ENCODE measurements around the gene RAE1. TPM values are rescaled to one million over a fixed set of nuclear protein-coding genes. Genes with fewer than 3 reads are reported as not detected.

Gene RAE1
- total and polyA plus RNA-seq, 2 of the 4 experiments (the other 2 are of a cell fraction): 32.8 to 80.5 TPM

DNA sequence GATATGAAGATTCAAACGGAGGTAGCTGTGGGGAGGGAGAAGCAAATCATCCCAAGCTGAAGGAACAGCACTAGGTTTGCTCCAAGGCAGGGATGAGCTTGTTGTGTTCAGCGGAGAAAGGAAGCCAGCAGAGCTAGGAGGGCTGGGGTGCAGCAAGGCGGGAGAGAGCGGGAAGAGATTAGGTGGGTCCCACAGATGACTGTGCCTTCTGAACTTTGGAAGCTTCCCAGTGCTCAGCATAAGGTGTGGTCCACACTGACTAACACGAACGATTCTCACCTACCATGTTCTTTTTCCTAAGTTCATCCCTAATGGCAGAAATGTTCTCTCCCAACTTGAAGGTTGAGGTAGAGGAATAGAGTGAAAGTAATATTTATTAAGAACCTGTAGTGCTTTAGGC is 1.2 kb downstream of the RAE1 start:
- dilution Hi-C loops (cut with HindIII; ENCODE audit: low sequenced_read_pairs, unreplicated experiment): no loop called here
- Histone ChIP-seq H3K14ac (replicated peaks; ENCODE audit: low read depth, low read length) (no peak overlapping the region), H2AK9ac (replicated peaks; ENCODE audit: low read depth, low read length, poor library complexity) (no peak overlapping the region), H4K91ac (ENCODE audit: insufficient read depth, low read depth, low read length) (no peak overlapping the region), H4K5ac (ENCODE audit: low read depth, low read length) (no peak overlapping the region), H3K18ac (ENCODE audit: low read depth, low read length) (no peak overlapping the region), H3K27me3 (ENCODE audit: control insufficient read depth, insufficient read depth, low read length) (no peaks in the 10 kb centered on the region), H3K9ac (ENCODE audit: low read depth, low read length) (peak overlapping the region; percentile 29; the same call in 1 of the 2 replicates), H3K27ac (ENCODE audit: insufficient read depth, low read length) (no peak overlapping the region), H3K4me1 (ENCODE audit: control insufficient read depth, insufficient read depth, low read length) (peaks cover 3% of the 10 kb centered on the region; the same call in 1 of the 2 replicates), H3K36me3 (ENCODE audit: control insufficient read depth, insufficient read depth, low read length) (peaks cover 24% of the 10 kb centered on the region), H2BK20ac (ENCODE audit: low read depth, low read length) (no peak overlapping the region), H4K20me1 (ENCODE audit: insufficient read depth, low read length) (peaks cover 14% of the 10 kb centered on the region), H2AK5ac (ENCODE audit: low read depth, low read length) (no peak overlapping the region), H2BK120ac (ENCODE audit: low read depth, low read length) (no peak overlapping the region), H3K23ac (ENCODE audit: low read depth, low read length) (peak overlapping the region; percentile 48; the same call in 1 of the 2 replicates), H3K4me3 (ENCODE audit: insufficient read depth, low read depth, low read length) (no peak overlapping the region), H3K4me2 (ENCODE audit: low read depth, low read length) (peak overlapping the region; percentile 58; the same call in 1 of the 2 replicates), H3K79me1 (ENCODE audit: low read depth in 1 of 2, low read length in 2 of 2) (peaks cover 20 to 31% of the 10 kb centered on the region in 2 experiments), H4K8ac (ENCODE audit: low read depth in 2 of 2, low read length in 2 of 2) (no peak overlapping the region), H3K9me1 (ENCODE audit: insufficient read depth, low read length) (0 out of 2 replicates have a peak, but pooled peaks cover 3% of the 10 kb centered on the region), H3K9me3 (ENCODE audit: control insufficient read depth, insufficient read depth, low read length) (no peaks in the 10 kb centered on the region), H3K4ac (ENCODE audit: low read depth, low read length) (no peak overlapping the region), H2AFZ (replicated peaks; ENCODE audit: low read length, poor library complexity) (no peak overlapping the region), H3K56ac (ENCODE audit: extremely low read depth, insufficient read depth, low read length) (no peak overlapping the region), H2BK5ac (ENCODE audit: low read depth, low read length, poor library complexity, severe bottlenecking) (no peak overlapping the region), H2BK15ac (ENCODE audit: low read depth, low read length) (no peak overlapping the region)
- BruUV-seq (replicated peaks): no TSS peak
- CTCF ChIA-PET: no interaction called here
- DNase-seq (no peak), ATAC-seq (ENCODE audit: low read depth) (no peak)
- TF ChIP-seq RFX5 (IDR thresholded peaks at IDR 0.05; ENCODE audit: low read depth, low read length) (no peak), RAD21 (IDR thresholded peaks at IDR 0.05; ENCODE audit: low read length) (no peak), FOS (IDR thresholded peaks at IDR 0.05; ENCODE audit: low read depth, low read length) (no peak), CHD1 (IDR thresholded peaks at IDR 0.05; ENCODE audit: low read depth, low read length) (no peak), MXI1 (IDR thresholded peaks at IDR 0.05; ENCODE audit: borderline replicate concordance, low read depth, low read length) (no peak), RCOR1 (IDR thresholded peaks at IDR 0.05; ENCODE audit: insufficient replicate concordance, low read length) (no peak), MAFK (IDR thresholded peaks at IDR 0.05; ENCODE audit: low read depth, low read length) (no peak), BHLHE40 (IDR thresholded peaks at IDR 0.05; ENCODE audit: low read depth, low read length) (no peak), NFE2L2 (IDR thresholded peaks at IDR 0.05; ENCODE audit: low read depth, low read length) (no peak), CEBPB (IDR thresholded peaks at IDR 0.05; ENCODE audit: low read depth, low read length) (no peak)
- TF ChIP-seq, protein P1, sequence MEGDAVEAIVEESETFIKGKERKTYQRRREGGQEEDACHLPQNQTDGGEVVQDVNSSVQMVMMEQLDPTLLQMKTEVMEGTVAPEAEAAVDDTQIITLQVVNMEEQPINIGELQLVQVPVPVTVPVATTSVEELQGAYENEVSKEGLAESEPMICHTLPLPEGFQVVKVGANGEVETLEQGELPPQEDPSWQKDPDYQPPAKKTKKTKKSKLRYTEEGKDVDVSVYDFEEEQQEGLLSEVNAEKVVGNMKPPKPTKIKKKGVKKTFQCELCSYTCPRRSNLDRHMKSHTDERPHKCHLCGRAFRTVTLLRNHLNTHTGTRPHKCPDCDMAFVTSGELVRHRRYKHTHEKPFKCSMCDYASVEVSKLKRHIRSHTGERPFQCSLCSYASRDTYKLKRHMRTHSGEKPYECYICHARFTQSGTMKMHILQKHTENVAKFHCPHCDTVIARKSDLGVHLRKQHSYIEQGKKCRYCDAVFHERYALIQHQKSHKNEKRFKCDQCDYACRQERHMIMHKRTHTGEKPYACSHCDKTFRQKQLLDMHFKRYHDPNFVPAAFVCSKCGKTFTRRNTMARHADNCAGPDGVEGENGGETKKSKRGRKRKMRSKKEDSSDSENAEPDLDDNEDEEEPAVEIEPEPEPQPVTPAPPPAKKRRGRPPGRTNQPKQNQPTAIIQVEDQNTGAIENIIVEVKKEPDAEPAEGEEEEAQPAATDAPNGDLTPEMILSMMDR (conservative IDR thresholded peaks at IDR 0.05; ENCODE audit: low read depth, low read length): no peak
- TF ChIP-seq, protein P2, sequence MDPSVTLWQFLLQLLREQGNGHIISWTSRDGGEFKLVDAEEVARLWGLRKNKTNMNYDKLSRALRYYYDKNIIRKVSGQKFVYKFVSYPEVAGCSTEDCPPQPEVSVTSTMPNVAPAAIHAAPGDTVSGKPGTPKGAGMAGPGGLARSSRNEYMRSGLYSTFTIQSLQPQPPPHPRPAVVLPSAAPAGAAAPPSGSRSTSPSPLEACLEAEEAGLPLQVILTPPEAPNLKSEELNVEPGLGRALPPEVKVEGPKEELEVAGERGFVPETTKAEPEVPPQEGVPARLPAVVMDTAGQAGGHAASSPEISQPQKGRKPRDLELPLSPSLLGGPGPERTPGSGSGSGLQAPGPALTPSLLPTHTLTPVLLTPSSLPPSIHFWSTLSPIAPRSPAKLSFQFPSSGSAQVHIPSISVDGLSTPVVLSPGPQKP (IDR thresholded peaks at IDR 0.05; ENCODE audit: borderline replicate concordance, low read depth, low read length): no peak
- POLR2A ChIA-PET (ENCODE audit: unreplicated experiment): interaction anchor here (0.9 kb wide), 1 partner anchor 8 kb away, joined by 3 read pairs; no protein-coding TSS in a partner anchor
- in situ Hi-C loops (cut with MboI; ENCODE audit: low sequenced_read_pairs): loop anchor here (25.0 kb wide), 1 partner anchor 965 kb away; the partner anchor contains the start of genes AURKA and CSTF1
- WGBS, 2 experiments (ENCODE audit: extremely low coverage in 2 of 2, insufficient read length in 1 of 2): no CpG with 5 or more reads among the region's 6 CpGs
- intact Hi-C loops (cut with micrococcal nuclease): no loop called here

All from IMR-90 (cell line).